ENCODE results near the gene F7.

F7 gene

GRCh38 chr13:113064534-113065405, 40.8 kb upstream of the F7 start:
- no peaks in the 10 kb centered on the region for H3K36me3 ChIP-seq (replicated peaks; ENCODE audit: low read depth, low read length)
- H4K20me1 ChIP-seq (ENCODE audit: insufficient read depth, low read length), result no peaks in the 10 kb centered on the region
- no peak overlapping the region for H3K4me3 ChIP-seq (ENCODE audit: low read length)
- TF ChIP-seq CTCF (IDR thresholded peaks at IDR 0.05; ENCODE audit: low read depth, low read length), result no peak
- TF ChIP-seq EZH2phosphoT487 (IDR thresholded peaks at IDR 0.05; ENCODE audit: low read depth), result no peak
- H2AFZ ChIP-seq (ENCODE audit: low read depth, low read length), result no peak overlapping the region
- no peak overlapping the region for H3K4me2 ChIP-seq (ENCODE audit: low read length)
- no peak overlapping the region for H3K9ac ChIP-seq (ENCODE audit: low read length)
- H3K27me3 ChIP-seq (ENCODE audit: low read depth, low read length), result no peaks in the 10 kb centered on the region
- no peaks in the 10 kb centered on the region for H3K4me1 ChIP-seq (ENCODE audit: low read length)
- no peaks in the 10 kb centered on the region for H3K79me2 ChIP-seq (ENCODE audit: low read length)
- H3K27ac ChIP-seq (ENCODE audit: low read length), result no peak overlapping the region
- no peaks in the 10 kb centered on the region for H3K9me3 ChIP-seq (ENCODE audit: insufficient read depth, low read length)

GRCh38 chr13:113065406-113066141, 40.0 kb upstream of the F7 start:
- no peaks in the 10 kb centered on the region for H4K20me1 ChIP-seq (ENCODE audit: insufficient read depth, low read length)
- H3K9ac ChIP-seq (ENCODE audit: low read length), result no peak overlapping the region
- no peaks in the 10 kb centered on the region for H3K27me3 ChIP-seq (ENCODE audit: low read depth, low read length)
- no peaks in the 10 kb centered on the region for H3K36me3 ChIP-seq (replicated peaks; ENCODE audit: low read depth, low read length)
- H3K79me2 ChIP-seq (ENCODE audit: low read length), result no peaks in the 10 kb centered on the region
- no peak overlapping the region for H3K4me2 ChIP-seq (ENCODE audit: low read length)
- no peak for TF ChIP-seq EZH2phosphoT487 (IDR thresholded peaks at IDR 0.05; ENCODE audit: low read depth)
- TF ChIP-seq CTCF (IDR thresholded peaks at IDR 0.05; ENCODE audit: low read depth, low read length), result no peak
- H3K9me3 ChIP-seq (ENCODE audit: insufficient read depth, low read length), result no peaks in the 10 kb centered on the region
- H3K4me3 ChIP-seq (ENCODE audit: low read length), result no peak overlapping the region
- H3K4me1 ChIP-seq (ENCODE audit: low read length), result peaks cover 2% of the 10 kb centered on the region
- H3K27ac ChIP-seq (ENCODE audit: low read length), result no peak overlapping the region
- H2AFZ ChIP-seq (ENCODE audit: low read depth, low read length), result no peak overlapping the region

GRCh38 chr13:113066142-113066455, 39.5 kb upstream of the F7 start:
- Histone ChIP-seq H3K4me1 (ENCODE audit: low read length) (peaks cover 8% of the 10 kb centered on the region), H3K4me3 (ENCODE audit: low read length) (no peak overlapping the region), H3K9me3 (ENCODE audit: insufficient read depth, low read length) (no peaks in the 10 kb centered on the region), H4K20me1 (ENCODE audit: insufficient read depth, low read length) (no peaks in the 10 kb centered on the region), H3K27me3 (ENCODE audit: low read depth, low read length) (no peaks in the 10 kb centered on the region), H3K79me2 (ENCODE audit: low read length) (no peaks in the 10 kb centered on the region), H3K27ac (ENCODE audit: low read length) (no peak overlapping the region), H3K36me3 (replicated peaks; ENCODE audit: low read depth, low read length) (no peaks in the 10 kb centered on the region), H2AFZ (ENCODE audit: low read depth, low read length) (no peak overlapping the region), H3K4me2 (ENCODE audit: low read length) (no peak overlapping the region), H3K9ac (ENCODE audit: low read length) (no peak overlapping the region)
- no peak for TF ChIP-seq CTCF (IDR thresholded peaks at IDR 0.05; ENCODE audit: low read depth, low read length)
- TF ChIP-seq EZH2phosphoT487 (IDR thresholded peaks at IDR 0.05; ENCODE audit: low read depth), result no peak

- Histone ChIP-seq H3K36me3 (replicated peaks; ENCODE audit: low read depth, low read length) (no peaks in the 10 kb centered on the region), H3K4me2 (ENCODE audit: low read length) (no peak overlapping the region), H3K27ac (ENCODE audit: low read length) (no peak overlapping the region), H3K4me1 (ENCODE audit: low read length) (peaks cover 11% of the 10 kb centered on the region), H3K4me3 (ENCODE audit: low read length) (no peak overlapping the region), H2AFZ (ENCODE audit: low read depth, low read length) (no peak overlapping the region), H3K9me3 (ENCODE audit: insufficient read depth, low read length) (no peaks in the 10 kb centered on the region), H3K9ac (ENCODE audit: low read length) (no peak overlapping the region), H4K20me1 (ENCODE audit: insufficient read depth, low read length) (no peaks in the 10 kb centered on the region), H3K27me3 (ENCODE audit: low read depth, low read length) (no peaks in the 10 kb centered on the region), H3K79me2 (ENCODE audit: low read length) (no peaks in the 10 kb centered on the region)
- TF ChIP-seq EZH2phosphoT487 (IDR thresholded peaks at IDR 0.05; ENCODE audit: low read depth) (no peak), CTCF (IDR thresholded peaks at IDR 0.05; ENCODE audit: low read depth, low read length) (no peak)
Measured at GRCh38 chr13:113066746-113067145, 38.8 kb upstream of the F7 start.
